H1 (cell line): ENCODE results near the gene RPL7A. TPM values are rescaled to one million over a fixed set of nuclear protein-coding genes. Genes with fewer than 3 reads are reported as not detected.
A peak's percentile ranks its signal among the peaks of the same experiment; 100 is the strongest.

Experiments
- CTCF ChIA-PET: fragments of 300-600 bp; sonication (Branson Sonifier 250); formaldehyde crosslinking; loops from one replicate; lab custom pipeline; 2021; ENCODE audit not compliant: partially characterized antibody; lab: Charles Lee
- POLR2A ChIA-PET: fragments of 300-600 bp; sonication (Branson Sonifier 250); formaldehyde crosslinking; loops from one replicate; lab custom pipeline; 2021; ENCODE audit warnings: inconsistent platforms; ENCODE audit not compliant: partially characterized antibody; lab: Charles Lee
- DNase-seq, 2 experiments: peaks; one replicate each; pipeline versions ENCODE4 v3.0.0 to v3.0.0-alpha.2; 2010 to 2022; ENCODE audit warnings: low spot score in 2 of 2, low read depth in 1 of 2, mixed read lengths in 1 of 2
- FAIRE-seq: peaks from 2 replicates; lab custom pipeline; 2011; peaks lifted over from hg19 to GRCh38; lab: Jason Lieb, UNC
- H2AFZ ChIP-seq: 2 replicates; pipeline ENCODE4 v1.8.1; 2012; ENCODE audit warnings: low read length, inconsistent platforms
- H2AK5ac ChIP-seq: 2 replicates; pipeline ENCODE4 v1.6.1; 2013; ENCODE audit warnings: low read depth, low read length
- H2BK120ac ChIP-seq: replicated peaks from 2 replicates; pipeline ENCODE3; 2013; ENCODE audit warnings: low read depth, low read length, inconsistent platforms
- H2BK12ac ChIP-seq: 2 replicates; pipeline ENCODE4 v1.6.1; 2013; ENCODE audit warnings: low read depth, low read length
- H2BK15ac ChIP-seq: 2 replicates; pipeline ENCODE4 v1.6.1; 2013; ENCODE audit warnings: low read length
- H2BK20ac ChIP-seq: 2 replicates; pipeline ENCODE4 v1.6.1; 2013; ENCODE audit warnings: low read length
- H2BK5ac ChIP-seq: 2 replicates; pipeline ENCODE4 v1.6.1; 2013; ENCODE audit warnings: low read depth, low read length
- H3K14ac ChIP-seq: 2 replicates; pipeline ENCODE4 v1.6.1; 2013; ENCODE audit warnings: inconsistent platforms; ENCODE audit not compliant: insufficient read length
- H3K18ac ChIP-seq: 2 replicates; pipeline ENCODE4 v1.6.1; 2013; ENCODE audit warnings: low read length; ENCODE audit errors: extremely low read depth
- H3K23ac ChIP-seq: 2 replicates; pipeline ENCODE4 v1.6.1; 2013; ENCODE audit warnings: inconsistent platforms; ENCODE audit not compliant: insufficient read length
- H3K23me2 ChIP-seq: 2 replicates; pipeline ENCODE4 v1.6.1; 2013; ENCODE audit warnings: low read depth, low read length
- H3K27ac ChIP-seq: 2 replicates; pipeline ENCODE4 v1.6.1; 2011; ENCODE audit warnings: low read depth, low read length, inconsistent platforms
- H3K27me3 ChIP-seq, 4 experiments: replicated peaks in 1 of 4; 1 replicate in 1 of 4; 2 replicates in 3 of 4; pipeline versions ENCODE4 v1.6.1 to v1.8.1; 2011 to 2013; ENCODE audit warnings: low read length in 3 of 4, mild to moderate bottlenecking in 3 of 4, inconsistent platforms in 2 of 4, mixed read lengths in 2 of 4, moderate library complexity in 1 of 4; ENCODE audit not compliant: control insufficient read depth in 3 of 4, insufficient read depth in 3 of 4; ENCODE audit errors: extremely low read depth in 1 of 4
- H3K36me3 ChIP-seq, 4 experiments: 2 replicates each; pipeline versions ENCODE4 v1.6.1 to v1.8.1; 2011 to 2013; ENCODE audit warnings: mild to moderate bottlenecking in 4 of 4, low read length in 3 of 4, moderate library complexity in 2 of 4, control low read depth in 1 of 4, inconsistent platforms in 1 of 4; ENCODE audit not compliant: insufficient read depth in 4 of 4, control insufficient read depth in 2 of 4
- H3K4ac ChIP-seq: replicated peaks from 2 replicates; pipeline ENCODE3; 2013; ENCODE audit warnings: low read length, low read depth, mixed read lengths, inconsistent platforms; ENCODE audit not compliant: insufficient read length
- H3K4me1 ChIP-seq, 4 experiments: replicated peaks in 1 of 4; 1 replicate in 1 of 4; 2 replicates in 3 of 4; pipeline versions ENCODE4 v1.6.1 to v1.8.1; 2011 to 2013; ENCODE audit warnings: low read length in 3 of 4, inconsistent platforms in 2 of 4, mixed read lengths in 1 of 4; ENCODE audit not compliant: insufficient read depth in 4 of 4, control insufficient read depth in 3 of 4
- H3K4me2 ChIP-seq, 2 experiments: 2 replicates each; pipeline versions ENCODE4 v1.6.1 to v1.8.1; 2011 to 2013; ENCODE audit warnings: low read depth in 2 of 2, low read length in 2 of 2, control low read depth in 1 of 2, inconsistent platforms in 1 of 2, mild to moderate bottlenecking in 1 of 2; ENCODE audit not compliant: insufficient read depth in 1 of 2
- H3K4me3 ChIP-seq, 4 experiments: fragments of 200-600, 300-600 bp in 1 of 4; sonication (generic), shearing (Covaris generic), sonication (Bioruptor Twin) in 1 of 4; 2 replicates each; pipeline versions ENCODE4 v1.5.1 to v1.8.1; 2011 to 2016; ENCODE audit warnings: low read length in 4 of 4, low read depth in 3 of 4, control low read depth in 2 of 4, inconsistent platforms in 2 of 4, mild to moderate bottlenecking in 2 of 4, mixed read lengths in 1 of 4, moderate library complexity in 1 of 4; ENCODE audit not compliant: insufficient read depth in 2 of 4; ENCODE audit errors: extremely low read depth in 1 of 4
- H3K56ac ChIP-seq: replicated peaks from 2 replicates; pipeline ENCODE3; 2013; ENCODE audit warnings: low read depth, mild to moderate bottlenecking, mixed read lengths, low read length, inconsistent platforms; ENCODE audit not compliant: insufficient read length
- H3K79me1 ChIP-seq: 2 replicates; pipeline ENCODE4 v1.6.1; 2013; ENCODE audit warnings: low read depth, low read length, control low read depth
- H3K79me2 ChIP-seq, 2 experiments: 2 replicates each; pipeline versions ENCODE4 v1.6.1 to v1.8.1; 2012 to 2013; ENCODE audit warnings: low read length in 2 of 2, mild to moderate bottlenecking in 2 of 2, inconsistent platforms in 1 of 2; ENCODE audit not compliant: insufficient read depth in 2 of 2, control insufficient read depth in 1 of 2
- H3K9ac ChIP-seq, 4 experiments: replicated peaks in 1 of 4; 1 replicate in 1 of 4; 2 replicates in 3 of 4; pipeline versions ENCODE4 v1.6.1 to v1.8.1; 2011 to 2013; ENCODE audit warnings: low read depth in 3 of 4, low read length in 3 of 4, control low read depth in 2 of 4, mild to moderate bottlenecking in 2 of 4, moderate library complexity in 2 of 4, inconsistent platforms in 1 of 4; ENCODE audit errors: extremely low read depth in 1 of 4
- H3K9me3 ChIP-seq, 2 experiments: 2 replicates each; pipeline versions ENCODE4 v1.6.1 to v1.8.1; 2012 to 2013; ENCODE audit warnings: mild to moderate bottlenecking in 2 of 2, moderate library complexity in 2 of 2, control low read depth in 1 of 2, inconsistent platforms in 1 of 2, low read depth in 1 of 2, low read length in 1 of 2, mixed read lengths in 1 of 2; ENCODE audit not compliant: insufficient read depth in 2 of 2
- H4K20me1 ChIP-seq, 2 experiments: replicated peaks in 1 of 2; 2 replicates each; pipeline versions ENCODE3 to v1.8.1; 2011 to 2013; ENCODE audit warnings: inconsistent platforms in 2 of 2, low read length in 2 of 2, mild to moderate bottlenecking in 1 of 2; ENCODE audit not compliant: insufficient read depth in 2 of 2, control insufficient read depth in 1 of 2
- H4K5ac ChIP-seq: 2 replicates; pipeline ENCODE4 v1.6.1; 2013; ENCODE audit warnings: low read length, low read depth, mixed read lengths, inconsistent platforms; ENCODE audit not compliant: insufficient read length
- H4K8ac ChIP-seq: 2 replicates; pipeline ENCODE4 v1.8.0; 2013; ENCODE audit warnings: mild to moderate bottlenecking, moderate library complexity, low read length, inconsistent platforms; ENCODE audit not compliant: insufficient read depth; ENCODE audit errors: extremely low read depth
- H4K91ac ChIP-seq: replicated peaks from 2 replicates; pipeline ENCODE3; 2013; ENCODE audit warnings: low read length, mixed read lengths, inconsistent platforms; ENCODE audit not compliant: insufficient read length
- CTBP2 ChIP-seq: IDR thresholded peaks from 2 replicates; pipeline ENCODE4 v1.7.0; 2011; ENCODE audit warnings: borderline replicate concordance, mild to moderate bottlenecking, moderate library complexity, mixed read lengths, low read length; ENCODE audit not compliant: insufficient read depth, insufficient read length
- EP300 ChIP-seq, 2 experiments: IDR thresholded peaks; 1 replicate in 1 of 2; 2 replicates in 1 of 2; pipeline ENCODE4 v1.6.1; 2011 to 2012; ENCODE audit warnings: low read depth in 2 of 2, low read length in 2 of 2, mild to moderate bottlenecking in 2 of 2, borderline replicate concordance in 1 of 2, inconsistent platforms in 1 of 2, moderate library complexity in 1 of 2
- POLR2AphosphoS5 ChIP-seq: IDR thresholded peaks from 2 replicates; pipeline ENCODE4 v1.6.1; 2011; ENCODE audit warnings: low read depth, low read length
- RNF2 ChIP-seq: fragments of 200-900, 300-1000 bp; sonication (generic); IDR thresholded peaks from 2 replicates; pipeline ENCODE4 v1.7.1; 2016; ENCODE audit warnings: borderline replicate concordance, low read depth, mild to moderate bottlenecking, antibody characterized with exemption, low read length; ENCODE audit not compliant: poor library complexity, severe bottlenecking; ENCODE audit errors: missing control alignments
- SIX5 ChIP-seq: IDR thresholded peaks from 2 replicates; pipeline ENCODE4 v1.6.1; 2011; ENCODE audit warnings: mild to moderate bottlenecking, low read depth, low read length
- SP2 ChIP-seq: IDR thresholded peaks from 2 replicates; pipeline ENCODE4 v1.6.1; 2012; ENCODE audit warnings: mild to moderate bottlenecking, low read length, inconsistent platforms
- WGBS, 2 experiments: shearing (Covaris generic) in 1 of 2; methylation state at CpG; one replicate each; pipeline versions ENCODE4 v1.1.6 to v1.1.7; 2013 to 2015; ENCODE audit warnings: low lambda C conversion rate in 2 of 2, mixed read lengths in 2 of 2, inconsistent platforms in 1 of 2, low coverage in 1 of 2, missing lambda C conversion rate in 1 of 2; ENCODE audit not compliant: insufficient replicate concordance in 2 of 2, insufficient coverage in 1 of 2, insufficient read length in 1 of 2; ENCODE audit errors: extremely low coverage in 1 of 2, missing lambda C conversion rate in 1 of 2; 5-methylcytosine and 5-hydroxymethylcytosine counted together
- polyA plus RNA-seq, 7 experiments: library from polyadenylated mRNA; depleted of rRNA in 3 of 7; stranded (reverse) in 5 of 7; unstranded in 2 of 7; fragments of >200 nt in 5 of 7; fragments of 200-250 nt in 2 of 7; gene quantifications; 1 replicate in 5 of 7; 2 replicates in 1 of 7; 4 replicates in 1 of 7; pipeline versions ENCODE4 v1.2.1 to v1.2.3, GENCODE V29; 2011 to 2013; ENCODE audit warnings: missing spikeins in 2 of 7, mixed read lengths in 2 of 7
- total RNA-seq: library from RNA; stranded (reverse); fragmentation: NEBNext Ultra II Directional; extraction: Animal tissue kit (Norgen Biotek cat#: 25700); gene quantifications from 2 replicates; pipeline ENCODE4 v1.2.1, GENCODE V29; 2021
- TF ChIP-seq, protein P1 (sequence below), 3 experiments: IDR thresholded peaks; 1 replicate in 2 of 3; 2 replicates in 1 of 3; pipeline versions ENCODE4 v1.5.1 to v1.6.1; 2011; ENCODE audit warnings: low read length in 3 of 3, mild to moderate bottlenecking in 3 of 3, inconsistent platforms in 2 of 3, low read depth in 1 of 3, moderate library complexity in 1 of 3; ENCODE audit not compliant: insufficient read depth in 1 of 3; ENCODE audit errors: control extremely low read depth in 1 of 3

RPL7A gene
- total and polyA plus RNA-seq, 2 of the 8 experiments (the other 6 are each of a cell fraction or from before 2014, with no cell fraction given), result 2,578 to 2,783 TPM

DNA sequence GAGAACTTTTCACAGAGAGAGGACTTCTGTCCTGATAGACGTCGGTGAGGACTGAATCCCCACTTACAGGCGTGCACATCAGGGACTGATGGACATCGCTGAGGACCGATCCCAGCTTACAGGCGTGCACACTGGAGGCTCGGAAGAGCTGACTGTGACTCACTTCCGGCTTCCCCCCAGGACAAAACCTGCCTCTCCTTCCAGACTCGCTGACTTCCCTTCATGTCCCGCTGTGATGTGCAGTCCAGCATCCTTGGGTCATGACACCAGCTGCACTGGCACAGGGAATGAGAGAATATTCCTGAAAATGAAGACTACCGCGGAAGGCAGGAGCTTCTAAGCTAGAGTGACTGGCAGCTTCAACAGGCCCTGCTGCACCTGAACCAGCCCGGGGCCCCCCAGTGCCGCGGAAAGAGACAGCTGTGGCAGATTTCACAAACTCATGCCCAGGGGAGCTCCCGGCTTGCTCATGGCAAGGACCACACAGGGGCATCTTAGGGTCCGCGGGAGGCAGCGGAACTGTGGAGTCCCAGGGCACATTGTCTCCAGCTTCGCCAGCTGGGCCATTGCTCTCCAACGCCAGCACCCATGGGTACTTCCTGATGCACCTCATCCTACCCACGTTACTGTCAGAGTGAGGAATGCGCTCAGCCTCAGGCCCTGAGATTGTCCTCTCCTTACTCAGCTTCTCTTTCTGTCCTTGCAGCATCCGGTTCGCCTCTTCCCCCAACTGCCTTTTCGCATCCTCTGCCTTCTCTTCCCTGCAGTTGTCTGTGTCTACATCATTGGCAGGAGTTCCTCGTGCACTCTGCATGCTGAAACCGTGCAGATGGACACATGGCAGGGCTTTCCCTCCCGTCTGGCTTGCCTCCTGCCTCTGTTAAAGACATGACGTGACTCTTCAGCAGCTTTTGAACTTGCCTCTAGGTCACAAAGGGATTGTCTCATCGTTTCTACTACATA, 41.5 kb upstream of the RPL7A start:
- 89% methylated on average over 30 of the region's 31 CpGs; no CpG with 5 or more reads in 1 of the 2 experiments for WGBS, 2 experiments
- no peak for TF ChIP-seq POLR2AphosphoS5
- no peak for TF ChIP-seq CTBP2
- no peak for TF ChIP-seq SIX5
- TF ChIP-seq, protein P1, sequence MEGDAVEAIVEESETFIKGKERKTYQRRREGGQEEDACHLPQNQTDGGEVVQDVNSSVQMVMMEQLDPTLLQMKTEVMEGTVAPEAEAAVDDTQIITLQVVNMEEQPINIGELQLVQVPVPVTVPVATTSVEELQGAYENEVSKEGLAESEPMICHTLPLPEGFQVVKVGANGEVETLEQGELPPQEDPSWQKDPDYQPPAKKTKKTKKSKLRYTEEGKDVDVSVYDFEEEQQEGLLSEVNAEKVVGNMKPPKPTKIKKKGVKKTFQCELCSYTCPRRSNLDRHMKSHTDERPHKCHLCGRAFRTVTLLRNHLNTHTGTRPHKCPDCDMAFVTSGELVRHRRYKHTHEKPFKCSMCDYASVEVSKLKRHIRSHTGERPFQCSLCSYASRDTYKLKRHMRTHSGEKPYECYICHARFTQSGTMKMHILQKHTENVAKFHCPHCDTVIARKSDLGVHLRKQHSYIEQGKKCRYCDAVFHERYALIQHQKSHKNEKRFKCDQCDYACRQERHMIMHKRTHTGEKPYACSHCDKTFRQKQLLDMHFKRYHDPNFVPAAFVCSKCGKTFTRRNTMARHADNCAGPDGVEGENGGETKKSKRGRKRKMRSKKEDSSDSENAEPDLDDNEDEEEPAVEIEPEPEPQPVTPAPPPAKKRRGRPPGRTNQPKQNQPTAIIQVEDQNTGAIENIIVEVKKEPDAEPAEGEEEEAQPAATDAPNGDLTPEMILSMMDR (IDR thresholded peaks at IDR 0.05; ENCODE audit: control extremely low read depth in 1 of 3, insufficient read depth in 1 of 3, low read depth in 1 of 3, low read length in 3 of 3), result no peak
- TF ChIP-seq SP2, result no peak
- TF ChIP-seq EP300 (IDR thresholded peaks at IDR 0.05; ENCODE audit: borderline replicate concordance in 1 of 2, low read depth in 2 of 2, low read length in 2 of 2), result no peak
- no peak for TF ChIP-seq RNF2

More for the DNA sequence above, 41.5 kb upstream of the RPL7A start:
- no peak overlapping the region for H4K91ac ChIP-seq
- no peak overlapping the region for H3K18ac ChIP-seq
- no peak overlapping the region for H3K56ac ChIP-seq
- POLR2A ChIA-PET, result interaction anchor here (1.1 to 1.2 kb wide), 2 partner anchors 25 to 36 kb away, joined by 3 to 9 read pairs; no protein-coding TSS in a partner anchor
- FAIRE-seq (no peak), DNase-seq (no peak)
- no peaks in the 10 kb centered on the region for H3K79me2 ChIP-seq
- H2BK20ac ChIP-seq, result no peak overlapping the region
- no peak overlapping the region for H4K5ac ChIP-seq
- no peak overlapping the region for H3K4me3 ChIP-seq
- no peak overlapping the region for H3K23ac ChIP-seq
- no peak overlapping the region for H2AFZ ChIP-seq
- H3K23me2 ChIP-seq, result no peaks in the 10 kb centered on the region
- H2BK120ac ChIP-seq, result no peak overlapping the region
- H3K9ac ChIP-seq, result no peak overlapping the region
- 0 out of 2 replicates have a peak overlapping the region, but pooled peaks have one; percentile 27 for H2BK12ac ChIP-seq
- no peaks in the 10 kb centered on the region for H4K20me1 ChIP-seq
- CTCF ChIA-PET, result interaction anchor here (0.6 to 4.0 kb wide), 10 partner anchors 10 to 233 kb away, joined by 3 to 22 read pairs (median 4); no protein-coding TSS in a partner anchor
- no peak overlapping the region for H3K27ac ChIP-seq
- no peak overlapping the region for H2AK5ac ChIP-seq
- H3K4ac ChIP-seq, result no peak overlapping the region
- no peaks in the 10 kb centered on the region; a peak in 1 of 7 replicates for H3K27me3 ChIP-seq
- no peaks in the 10 kb centered on the region for H3K36me3 ChIP-seq
- no peaks in the 10 kb centered on the region for H3K79me1 ChIP-seq
- H2BK5ac ChIP-seq, result no peak overlapping the region; the same call in 1 of the 2 replicates
- no peak overlapping the region for H3K14ac ChIP-seq
- no peak overlapping the region for H4K8ac ChIP-seq
- H3K4me1 ChIP-seq, result no peaks in the 10 kb centered on the region
- peaks cover 0 to 9% of the 10 kb centered on the region in 2 experiments; a peak in 1 of 4 replicates for H3K9me3 ChIP-seq
- no peak overlapping the region for H3K4me2 ChIP-seq
- no peak overlapping the region for H2BK15ac ChIP-seq
